SK-N-SH treated with all-trans-retinoic acid at 6 μM for 48 hours (cell line): ENCODE measurements around the gene RAD51B.
"Not testable (repeated sequence)": the region's sequence is repeated elsewhere in the genome, so short reads cannot be mapped to it uniquely, and the experiment has no call there.

Experiments used
- ATAC-seq: fragments of 200-7000 bp; cut with Tn5 transposase; 3 replicates; pipeline ENCODE4 v1.9.1; 2020; ENCODE audit warnings: mild to moderate bottlenecking, moderate library complexity
- ARNTL ChIP-seq: fragments of 450-650 bp; formaldehyde crosslinking; IDR thresholded peaks from 2 replicates; pipeline ENCODE4 v1.5.0; 2020; ENCODE audit warnings: low read depth, mild to moderate bottlenecking, moderate library complexity, borderline replicate concordance
- BACH2 ChIP-seq: fragments of 250-450 bp; sonication (Bioruptor Pico); IDR thresholded peaks from 2 replicates; pipeline ENCODE4 v1.9.0; 2021; ENCODE audit warnings: mild to moderate bottlenecking, borderline replicate concordance
- CSDC2 ChIP-seq: fragments of 250-450 bp; sonication (Bioruptor Pico); IDR thresholded peaks from 2 replicates; pipeline ENCODE4 v1.5.0; 2020; ENCODE audit warnings: mild to moderate bottlenecking, moderate library complexity
- GLIS3 ChIP-seq: fragments of 250-450 bp; sonication (Bioruptor Pico); IDR thresholded peaks from 2 replicates; pipeline ENCODE4 v1.5.0; 2020; ENCODE audit warnings: mild to moderate bottlenecking, moderate library complexity
- ISL1 ChIP-seq: fragments of 250-450 bp; sonication (Bioruptor Pico); IDR thresholded peaks from 2 replicates; pipeline ENCODE4 v2.1.2; 2022; ENCODE audit warnings: mild to moderate bottlenecking, moderate library complexity
- OSR1 ChIP-seq: fragments of 250-450 bp; sonication (Bioruptor Pico); IDR thresholded peaks from 2 replicates; pipeline ENCODE4 v1.8.0; 2022; ENCODE audit warnings: moderate library complexity, mild to moderate bottlenecking, inconsistent platforms
- SNAI2 ChIP-seq: fragments of 250-450 bp; sonication (Bioruptor Pico); IDR thresholded peaks from 2 replicates; pipeline ENCODE4 v1.5.0; 2020; ENCODE audit warnings: mild to moderate bottlenecking, moderate library complexity
- TCF4 ChIP-seq: fragments of 250-450 bp; sonication (Bioruptor Pico); IDR thresholded peaks from 2 replicates; pipeline ENCODE4 v1.8.0; 2021; ENCODE audit warnings: mild to moderate bottlenecking, moderate library complexity, borderline replicate concordance
- TOX ChIP-seq: fragments of 250-450 bp; sonication (Bioruptor Pico); IDR thresholded peaks from 2 replicates; pipeline ENCODE4 v1.8.0; 2021; ENCODE audit warnings: mild to moderate bottlenecking, moderate library complexity, borderline replicate concordance
- ZFP30 ChIP-seq: fragments of 450-650 bp; formaldehyde crosslinking; IDR thresholded peaks from 2 replicates; pipeline ENCODE4 v1.5.0; 2022; ENCODE audit warnings: mild to moderate bottlenecking, moderate library complexity
- ZNF565 ChIP-seq: fragments of 450-650 bp; formaldehyde crosslinking; conservative IDR thresholded peaks from 2 replicates; pipeline ENCODE4 v1.5.0; 2020; ENCODE audit warnings: low read depth, mild to moderate bottlenecking, moderate library complexity
- ZNF70 ChIP-seq: fragments of 450-650 bp; formaldehyde crosslinking; IDR thresholded peaks from 2 replicates; pipeline ENCODE4 v1.5.0; 2020; ENCODE audit warnings: mild to moderate bottlenecking, moderate library complexity
- TF ChIP-seq, protein P1 (sequence below): fragments of 250-450 bp; sonication (Bioruptor Pico); IDR thresholded peaks from 2 replicates; pipeline ENCODE4 v1.5.1; 2021; ENCODE audit warnings: mild to moderate bottlenecking, moderate library complexity
- TF ChIP-seq, protein P2 (sequence below): fragments of 250-450 bp; sonication (Bioruptor Pico); IDR thresholded peaks from 2 replicates; pipeline ENCODE4 v1.8.0; 2020; ENCODE audit warnings: mild to moderate bottlenecking, moderate library complexity, borderline replicate concordance
- TF ChIP-seq, protein P3 (sequence below): fragments of 250-450 bp; sonication (Bioruptor Pico); IDR thresholded peaks from 2 replicates; pipeline ENCODE4 v1.5.1; 2020; ENCODE audit warnings: low read depth, mild to moderate bottlenecking, moderate library complexity
- TF ChIP-seq, protein P4 (sequence below): fragments of 250-450 bp; sonication (Bioruptor Pico); IDR thresholded peaks from 2 replicates; pipeline ENCODE4 v1.5.0; 2020; ENCODE audit warnings: mild to moderate bottlenecking, moderate library complexity

Gene RAD51B

DNA sequence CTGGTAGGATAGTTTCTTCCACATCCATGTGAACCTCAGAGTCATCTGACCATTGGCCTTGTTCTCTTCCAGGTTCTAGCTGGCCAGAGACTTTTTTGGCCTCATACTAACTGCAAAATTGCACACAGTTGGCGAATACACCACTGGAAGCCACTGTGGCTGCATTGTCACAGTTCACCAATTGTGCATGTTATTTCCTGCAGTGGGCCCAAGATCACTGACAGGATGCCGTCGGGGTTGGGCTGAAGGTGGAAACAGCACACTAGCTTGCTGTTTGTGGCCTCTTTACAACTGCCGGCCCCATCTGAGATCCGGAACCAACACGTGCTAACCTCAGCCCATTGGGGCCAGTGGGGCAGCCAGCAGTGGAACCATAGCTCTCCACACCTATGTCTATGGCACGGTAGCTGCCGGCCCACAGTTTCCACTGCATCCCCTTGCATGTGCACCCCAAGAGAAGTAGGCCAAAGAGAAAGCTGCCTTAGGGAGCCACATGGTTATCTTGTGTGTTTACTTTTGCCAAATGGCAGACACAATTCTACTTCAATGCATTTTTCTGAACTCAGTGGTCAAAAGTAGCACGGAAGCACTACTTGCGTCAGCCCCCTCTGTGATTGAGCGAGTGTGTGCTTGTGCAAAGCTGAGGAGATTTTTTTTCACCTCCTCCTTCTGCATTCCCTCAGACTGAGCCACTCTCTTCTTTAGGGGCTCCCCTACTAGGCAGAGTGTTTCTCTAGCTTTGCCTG, 464.0 kb downstream of the RAD51B start:
- ATAC-seq: no peak
- TF ChIP-seq TOX (CRISPR knock-in tag) (no peak), ISL1 (no peak), SNAI2 (CRISPR knock-in tag) (no peak), TCF4 (CRISPR knock-in tag) (no peak), BACH2 (CRISPR knock-in tag) (no peak), CSDC2 (CRISPR knock-in tag) (no peak), ZNF565 (CRISPR knock-in tag) (no peak)
- TF ChIP-seq, protein P1, sequence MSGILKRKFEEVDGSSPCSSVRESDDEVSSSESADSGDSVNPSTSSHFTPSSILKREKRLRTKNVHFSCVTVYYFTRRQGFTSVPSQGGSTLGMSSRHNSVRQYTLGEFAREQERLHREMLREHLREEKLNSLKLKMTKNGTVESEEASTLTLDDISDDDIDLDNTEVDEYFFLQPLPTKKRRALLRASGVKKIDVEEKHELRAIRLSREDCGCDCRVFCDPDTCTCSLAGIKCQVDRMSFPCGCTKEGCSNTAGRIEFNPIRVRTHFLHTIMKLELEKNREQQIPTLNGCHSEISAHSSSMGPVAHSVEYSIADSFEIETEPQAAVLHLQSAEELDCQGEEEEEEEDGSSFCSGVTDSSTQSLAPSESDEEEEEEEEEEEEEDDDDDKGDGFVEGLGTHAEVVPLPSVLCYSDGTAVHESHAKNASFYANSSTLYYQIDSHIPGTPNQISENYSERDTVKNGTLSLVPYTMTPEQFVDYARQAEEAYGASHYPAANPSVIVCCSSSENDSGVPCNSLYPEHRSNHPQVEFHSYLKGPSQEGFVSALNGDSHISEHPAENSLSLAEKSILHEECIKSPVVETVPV (CRISPR knock-in tag): no peak
- TF ChIP-seq, all 23 proteins: peak for 0

DNA sequence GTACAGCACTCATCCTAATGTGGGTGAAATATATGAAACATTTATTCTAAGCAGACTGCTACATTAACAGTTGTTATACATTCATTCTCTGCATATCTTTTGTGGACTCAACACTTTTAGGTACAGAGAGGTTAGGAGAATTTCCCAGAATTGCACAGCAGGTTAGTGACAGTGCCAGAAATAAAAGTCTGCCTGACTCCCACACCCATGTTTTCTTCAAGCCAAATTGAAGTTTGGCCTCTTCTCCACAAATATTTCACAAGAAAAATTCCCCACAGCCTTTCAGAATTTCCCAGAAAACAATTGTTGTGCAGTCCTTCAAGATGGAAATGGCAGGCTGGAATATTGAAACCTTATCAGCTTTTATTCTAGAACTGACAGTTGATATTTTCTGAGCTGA, 464.8 kb downstream of the RAD51B start:
- TF ChIP-seq ZFP30 (CRISPR knock-in tag): no peak
- TF ChIP-seq, protein P2, sequence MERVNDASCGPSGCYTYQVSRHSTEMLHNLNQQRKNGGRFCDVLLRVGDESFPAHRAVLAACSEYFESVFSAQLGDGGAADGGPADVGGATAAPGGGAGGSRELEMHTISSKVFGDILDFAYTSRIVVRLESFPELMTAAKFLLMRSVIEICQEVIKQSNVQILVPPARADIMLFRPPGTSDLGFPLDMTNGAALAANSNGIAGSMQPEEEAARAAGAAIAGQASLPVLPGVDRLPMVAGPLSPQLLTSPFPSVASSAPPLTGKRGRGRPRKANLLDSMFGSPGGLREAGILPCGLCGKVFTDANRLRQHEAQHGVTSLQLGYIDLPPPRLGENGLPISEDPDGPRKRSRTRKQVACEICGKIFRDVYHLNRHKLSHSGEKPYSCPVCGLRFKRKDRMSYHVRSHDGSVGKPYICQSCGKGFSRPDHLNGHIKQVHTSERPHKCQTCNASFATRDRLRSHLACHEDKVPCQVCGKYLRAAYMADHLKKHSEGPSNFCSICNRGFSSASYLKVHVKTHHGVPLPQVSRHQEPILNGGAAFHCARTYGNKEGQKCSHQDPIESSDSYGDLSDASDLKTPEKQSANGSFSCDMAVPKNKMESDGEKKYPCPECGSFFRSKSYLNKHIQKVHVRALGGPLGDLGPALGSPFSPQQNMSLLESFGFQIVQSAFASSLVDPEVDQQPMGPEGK: no peak
- TF ChIP-seq CSDC2 (CRISPR knock-in tag): no peak
- no peak for TF ChIP-seq GLIS3 (CRISPR knock-in tag)
- no peak for TF ChIP-seq TCF4 (CRISPR knock-in tag)
- no peak for ATAC-seq

DNA sequence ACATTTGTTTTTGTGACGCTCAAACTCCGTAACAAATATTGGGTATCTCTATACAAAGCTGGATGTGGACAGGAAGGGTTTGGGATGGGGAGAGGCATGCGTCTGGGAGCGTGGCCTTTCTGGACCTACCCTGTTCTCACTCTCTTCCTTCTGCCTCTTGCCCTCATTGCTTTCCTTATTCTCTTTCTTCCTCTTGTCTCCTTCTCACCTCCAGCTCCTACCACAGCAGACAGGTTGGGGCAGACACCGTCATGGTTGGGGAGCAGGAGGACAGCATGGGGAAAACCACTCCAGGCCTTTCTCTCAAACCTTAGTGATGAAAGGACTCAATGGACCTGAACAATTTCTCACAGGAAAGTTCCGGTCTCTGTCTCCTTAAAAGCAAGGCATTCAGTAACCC, 465.3 kb downstream of the RAD51B start:
- no peak for ATAC-seq
- TF ChIP-seq SNAI2 (CRISPR knock-in tag) (no peak), CSDC2 (CRISPR knock-in tag) (no peak), ZFP30 (CRISPR knock-in tag) (no peak)
- TF ChIP-seq, protein P3, sequence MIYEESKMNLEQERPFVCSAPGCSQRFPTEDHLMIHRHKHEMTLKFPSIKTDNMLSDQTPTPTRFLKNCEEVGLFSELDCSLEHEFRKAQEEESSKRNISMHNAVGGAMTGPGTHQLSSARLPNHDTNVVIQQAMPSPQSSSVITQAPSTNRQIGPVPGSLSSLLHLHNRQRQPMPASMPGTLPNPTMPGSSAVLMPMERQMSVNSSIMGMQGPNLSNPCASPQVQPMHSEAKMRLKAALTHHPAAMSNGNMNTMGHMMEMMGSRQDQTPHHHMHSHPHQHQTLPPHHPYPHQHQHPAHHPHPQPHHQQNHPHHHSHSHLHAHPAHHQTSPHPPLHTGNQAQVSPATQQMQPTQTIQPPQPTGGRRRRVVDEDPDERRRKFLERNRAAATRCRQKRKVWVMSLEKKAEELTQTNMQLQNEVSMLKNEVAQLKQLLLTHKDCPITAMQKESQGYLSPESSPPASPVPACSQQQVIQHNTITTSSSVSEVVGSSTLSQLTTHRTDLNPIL (CRISPR knock-in tag): no peak

DNA sequence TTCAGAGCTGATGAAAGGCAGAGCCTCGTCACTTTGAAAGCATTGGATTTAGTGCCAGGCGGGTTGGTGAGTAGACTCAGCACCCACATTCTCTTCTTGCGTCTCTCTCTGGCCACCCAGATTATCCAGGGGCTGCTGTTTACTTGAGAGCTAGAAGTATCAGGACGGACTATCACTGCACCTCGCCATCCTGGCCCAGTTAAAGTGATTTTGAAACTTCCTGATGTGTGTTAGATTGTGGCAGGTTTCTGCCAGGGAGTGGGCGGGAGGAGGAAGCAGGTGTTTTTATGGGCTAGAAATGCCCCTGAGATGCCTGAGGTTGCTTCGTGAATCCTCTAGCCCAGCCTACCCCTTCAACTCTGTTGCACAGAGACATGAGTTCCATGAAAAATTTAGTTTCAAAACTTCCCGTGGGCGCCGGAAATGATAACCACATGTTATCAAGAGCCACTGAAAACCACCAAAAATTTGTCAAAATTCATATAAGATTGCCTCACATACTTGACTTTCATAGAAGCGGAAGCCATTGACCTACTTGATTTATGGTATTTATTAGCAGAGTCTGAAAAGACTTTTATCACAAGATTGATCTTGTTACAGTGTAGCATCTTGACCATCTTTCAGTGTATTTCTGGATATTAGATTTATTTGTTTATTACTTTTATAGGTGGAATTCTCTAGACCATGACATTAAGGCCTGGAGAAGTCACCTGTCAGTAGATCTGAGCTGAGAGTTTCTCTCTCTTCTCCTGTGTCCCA, 466.0 kb downstream of the RAD51B start:
- ATAC-seq: no peak
- no peak for TF ChIP-seq CSDC2 (CRISPR knock-in tag)
- no peak for TF ChIP-seq TCF4 (CRISPR knock-in tag)
- no peak for TF ChIP-seq OSR1
- TF ChIP-seq SNAI2 (CRISPR knock-in tag): no peak
- TF ChIP-seq, all 23 proteins: peak for 0

DNA sequence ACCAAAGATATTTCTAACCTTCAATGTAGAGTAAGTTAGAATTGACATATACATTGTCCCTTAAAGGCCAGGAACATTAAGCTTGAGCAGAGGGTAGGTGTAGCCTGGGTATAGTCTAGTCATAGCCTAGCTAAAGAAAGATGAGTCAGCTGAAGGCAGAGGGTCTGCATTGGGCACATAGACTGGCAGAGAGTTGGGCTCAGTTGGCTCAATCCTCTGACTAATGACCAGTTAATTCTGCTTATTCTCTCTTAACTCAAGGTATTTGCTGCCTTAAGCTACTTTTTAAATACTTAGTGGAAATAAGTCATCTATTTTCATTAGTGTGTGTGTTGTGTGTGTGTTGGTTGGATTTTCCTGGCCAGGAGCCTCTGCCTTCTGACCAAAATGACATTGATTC, 467.1 kb downstream of the RAD51B start:
- no peak; the same call in 1 of the 3 replicates for ATAC-seq

DNA sequence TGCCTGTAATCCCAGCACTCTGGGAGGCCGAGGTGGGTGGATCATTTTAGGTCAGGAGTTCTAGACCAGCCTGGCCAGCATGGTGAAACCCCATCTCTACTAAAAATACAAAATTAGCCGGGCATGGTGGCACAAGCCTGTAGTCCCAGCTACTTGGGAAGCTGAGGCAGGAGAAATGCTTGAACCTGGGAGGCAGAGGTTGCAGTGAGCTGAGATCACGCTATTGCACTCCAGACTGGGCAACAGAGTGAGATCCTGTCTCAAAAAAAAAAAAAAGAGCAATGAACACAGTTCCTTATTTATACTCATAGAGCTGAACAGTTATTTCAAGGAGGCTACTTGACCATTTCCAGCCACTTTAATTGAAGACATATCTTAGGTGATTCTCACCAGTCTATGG, 469.9 kb downstream of the RAD51B start:
- not testable (repeated sequence) for ATAC-seq

More for the DNA sequence above, 467.1 kb downstream of the RAD51B start:
- TF ChIP-seq BACH2 (CRISPR knock-in tag) (no peak), ZFP30 (CRISPR knock-in tag) (no peak), ARNTL (CRISPR knock-in tag) (no peak), TCF4 (CRISPR knock-in tag) (no peak), SNAI2 (CRISPR knock-in tag) (no peak), CSDC2 (CRISPR knock-in tag) (no peak), ZNF70 (no peak)
- TF ChIP-seq, protein P1 (CRISPR knock-in tag): no peak
- TF ChIP-seq, protein P4, sequence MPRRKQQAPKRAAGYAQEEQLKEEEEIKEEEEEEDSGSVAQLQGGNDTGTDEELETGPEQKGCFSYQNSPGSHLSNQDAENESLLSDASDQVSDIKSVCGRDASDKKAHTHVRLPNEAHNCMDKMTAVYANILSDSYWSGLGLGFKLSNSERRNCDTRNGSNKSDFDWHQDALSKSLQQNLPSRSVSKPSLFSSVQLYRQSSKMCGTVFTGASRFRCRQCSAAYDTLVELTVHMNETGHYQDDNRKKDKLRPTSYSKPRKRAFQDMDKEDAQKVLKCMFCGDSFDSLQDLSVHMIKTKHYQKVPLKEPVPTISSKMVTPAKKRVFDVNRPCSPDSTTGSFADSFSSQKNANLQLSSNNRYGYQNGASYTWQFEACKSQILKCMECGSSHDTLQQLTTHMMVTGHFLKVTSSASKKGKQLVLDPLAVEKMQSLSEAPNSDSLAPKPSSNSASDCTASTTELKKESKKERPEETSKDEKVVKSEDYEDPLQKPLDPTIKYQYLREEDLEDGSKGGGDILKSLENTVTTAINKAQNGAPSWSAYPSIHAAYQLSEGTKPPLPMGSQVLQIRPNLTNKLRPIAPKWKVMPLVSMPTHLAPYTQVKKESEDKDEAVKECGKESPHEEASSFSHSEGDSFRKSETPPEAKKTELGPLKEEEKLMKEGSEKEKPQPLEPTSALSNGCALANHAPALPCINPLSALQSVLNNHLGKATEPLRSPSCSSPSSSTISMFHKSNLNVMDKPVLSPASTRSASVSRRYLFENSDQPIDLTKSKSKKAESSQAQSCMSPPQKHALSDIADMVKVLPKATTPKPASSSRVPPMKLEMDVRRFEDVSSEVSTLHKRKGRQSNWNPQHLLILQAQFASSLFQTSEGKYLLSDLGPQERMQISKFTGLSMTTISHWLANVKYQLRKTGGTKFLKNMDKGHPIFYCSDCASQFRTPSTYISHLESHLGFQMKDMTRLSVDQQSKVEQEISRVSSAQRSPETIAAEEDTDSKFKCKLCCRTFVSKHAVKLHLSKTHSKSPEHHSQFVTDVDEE (CRISPR knock-in tag): no peak
- TF ChIP-seq, all 23 proteins: peak for 0
